ENCODE data around the gene HLA-C. TPM values are rescaled to one million over a fixed set of nuclear protein-coding genes. Genes with fewer than 3 reads are reported as not detected.

Gene HLA-C
- total and polyA plus RNA-seq, 2 donors = 108 to 351 TPM

Small RNAs within 50 kb of the gene (small RNA-seq; reads per million reads assigned to genes)
- not detected for gene AL662844.1

Other genes with a start within 250 kb of the HLA-C start
- not detected for gene C6orf15, start 159.5 kb downstream of the HLA-C start, total RNA-seq
- not detected for gene C6orf15, start 159.5 kb downstream of the HLA-C start, polyA plus RNA-seq
- gene PSORS1C1, start 157.3 kb downstream of the HLA-C start, total RNA-seq = 0.48 TPM
- gene PSORS1C1, start 157.3 kb downstream of the HLA-C start, polyA plus RNA-seq = 6.8 TPM
- gene CDSN, start 151.6 kb downstream of the HLA-C start, total RNA-seq = not detected
- not detected for gene CDSN, start 151.6 kb downstream of the HLA-C start, polyA plus RNA-seq
- gene PSORS1C2, start 133.0 kb downstream of the HLA-C start, total RNA-seq = not detected
- gene PSORS1C2, start 133.0 kb downstream of the HLA-C start, polyA plus RNA-seq = not detected
- 18.2 TPM for gene CCHCR1, start 114.3 kb downstream of the HLA-C start, total RNA-seq
- gene CCHCR1, start 114.3 kb downstream of the HLA-C start, polyA plus RNA-seq = 16.0 TPM
- gene TCF19, start 113.5 kb downstream of the HLA-C start, total RNA-seq = 12.7 TPM
- gene TCF19, start 113.5 kb downstream of the HLA-C start, polyA plus RNA-seq = 7.9 TPM
- 3.0 TPM for gene POU5F1, start 101.4 kb downstream of the HLA-C start, total RNA-seq
- 4.4 TPM for gene POU5F1, start 101.4 kb downstream of the HLA-C start, polyA plus RNA-seq
- 234 TPM for gene HLA-B, start 85.1 kb upstream of the HLA-C start, total RNA-seq
- gene HLA-B, start 85.1 kb upstream of the HLA-C start, polyA plus RNA-seq = 1,074 TPM
- 6.7 TPM for gene MICA, start 131.5 kb upstream of the HLA-C start, total RNA-seq
- 23.8 TPM for gene MICA, start 131.5 kb upstream of the HLA-C start, polyA plus RNA-seq
- gene MICB, start 226.1 kb upstream of the HLA-C start, total RNA-seq = 1.6 TPM
- gene MICB, start 226.1 kb upstream of the HLA-C start, polyA plus RNA-seq = 1.6 TPM